H1 (cell line): ENCODE results near the gene UNC13D. TPM values are rescaled to one million over a fixed set of nuclear protein-coding genes. Genes with fewer than 3 reads are reported as not detected.
"Not testable (repeated sequence)": the region's sequence is repeated elsewhere in the genome, so short reads cannot be mapped to it uniquely, and the experiment has no call there.

ENCODE experiments used
- CTCF ChIA-PET: fragments of 300-600 bp; sonication (Branson Sonifier 250); formaldehyde crosslinking; loops from one replicate; lab custom pipeline; 2021; ENCODE audit not compliant: partially characterized antibody; lab: Charles Lee
- POLR2A ChIA-PET: fragments of 300-600 bp; sonication (Branson Sonifier 250); formaldehyde crosslinking; loops from one replicate; lab custom pipeline; 2021; ENCODE audit warnings: inconsistent platforms; ENCODE audit not compliant: partially characterized antibody; lab: Charles Lee
- DNase-seq, 2 experiments: peaks; one replicate each; pipeline versions ENCODE4 v3.0.0 to v3.0.0-alpha.2; 2010 to 2022; ENCODE audit warnings: low spot score in 2 of 2, low read depth in 1 of 2, mixed read lengths in 1 of 2
- FAIRE-seq: peaks from 2 replicates; lab custom pipeline; 2011; peaks lifted over from hg19 to GRCh38; lab: Jason Lieb, UNC
- H2AFZ ChIP-seq: 2 replicates; pipeline ENCODE4 v1.8.1; 2012; ENCODE audit warnings: low read length, inconsistent platforms
- H2AK5ac ChIP-seq: 2 replicates; pipeline ENCODE4 v1.6.1; 2013; ENCODE audit warnings: low read depth, low read length
- H2BK120ac ChIP-seq: replicated peaks from 2 replicates; pipeline ENCODE3; 2013; ENCODE audit warnings: low read depth, low read length, inconsistent platforms
- H2BK12ac ChIP-seq: 2 replicates; pipeline ENCODE4 v1.6.1; 2013; ENCODE audit warnings: low read depth, low read length
- H2BK15ac ChIP-seq: 2 replicates; pipeline ENCODE4 v1.6.1; 2013; ENCODE audit warnings: low read length
- H2BK20ac ChIP-seq: 2 replicates; pipeline ENCODE4 v1.6.1; 2013; ENCODE audit warnings: low read length
- H2BK5ac ChIP-seq: 2 replicates; pipeline ENCODE4 v1.6.1; 2013; ENCODE audit warnings: low read depth, low read length
- H3K14ac ChIP-seq: 2 replicates; pipeline ENCODE4 v1.6.1; 2013; ENCODE audit warnings: inconsistent platforms; ENCODE audit not compliant: insufficient read length
- H3K18ac ChIP-seq: 2 replicates; pipeline ENCODE4 v1.6.1; 2013; ENCODE audit warnings: low read length; ENCODE audit errors: extremely low read depth
- H3K23ac ChIP-seq: 2 replicates; pipeline ENCODE4 v1.6.1; 2013; ENCODE audit warnings: inconsistent platforms; ENCODE audit not compliant: insufficient read length
- H3K23me2 ChIP-seq: 2 replicates; pipeline ENCODE4 v1.6.1; 2013; ENCODE audit warnings: low read depth, low read length
- H3K27ac ChIP-seq: 2 replicates; pipeline ENCODE4 v1.6.1; 2011; ENCODE audit warnings: low read depth, low read length, inconsistent platforms
- H3K27me3 ChIP-seq, 4 experiments: replicated peaks in 1 of 4; 1 replicate in 1 of 4; 2 replicates in 3 of 4; pipeline versions ENCODE4 v1.6.1 to v1.8.1; 2011 to 2013; ENCODE audit warnings: low read length in 3 of 4, mild to moderate bottlenecking in 3 of 4, inconsistent platforms in 2 of 4, mixed read lengths in 2 of 4, moderate library complexity in 1 of 4; ENCODE audit not compliant: control insufficient read depth in 3 of 4, insufficient read depth in 3 of 4; ENCODE audit errors: extremely low read depth in 1 of 4
- H3K36me3 ChIP-seq, 4 experiments: 2 replicates each; pipeline versions ENCODE4 v1.6.1 to v1.8.1; 2011 to 2013; ENCODE audit warnings: mild to moderate bottlenecking in 4 of 4, low read length in 3 of 4, moderate library complexity in 2 of 4, control low read depth in 1 of 4, inconsistent platforms in 1 of 4; ENCODE audit not compliant: insufficient read depth in 4 of 4, control insufficient read depth in 2 of 4
- H3K4ac ChIP-seq: replicated peaks from 2 replicates; pipeline ENCODE3; 2013; ENCODE audit warnings: low read length, low read depth, mixed read lengths, inconsistent platforms; ENCODE audit not compliant: insufficient read length
- H3K4me1 ChIP-seq, 4 experiments: replicated peaks in 1 of 4; 1 replicate in 1 of 4; 2 replicates in 3 of 4; pipeline versions ENCODE4 v1.6.1 to v1.8.1; 2011 to 2013; ENCODE audit warnings: low read length in 3 of 4, inconsistent platforms in 2 of 4, mixed read lengths in 1 of 4; ENCODE audit not compliant: insufficient read depth in 4 of 4, control insufficient read depth in 3 of 4
- H3K4me2 ChIP-seq, 2 experiments: 2 replicates each; pipeline versions ENCODE4 v1.6.1 to v1.8.1; 2011 to 2013; ENCODE audit warnings: low read depth in 2 of 2, low read length in 2 of 2, control low read depth in 1 of 2, inconsistent platforms in 1 of 2, mild to moderate bottlenecking in 1 of 2; ENCODE audit not compliant: insufficient read depth in 1 of 2
- H3K4me3 ChIP-seq, 4 experiments: fragments of 200-600, 300-600 bp in 1 of 4; sonication (generic), shearing (Covaris generic), sonication (Bioruptor Twin) in 1 of 4; 2 replicates each; pipeline versions ENCODE4 v1.5.1 to v1.8.1; 2011 to 2016; ENCODE audit warnings: low read length in 4 of 4, low read depth in 3 of 4, control low read depth in 2 of 4, inconsistent platforms in 2 of 4, mild to moderate bottlenecking in 2 of 4, mixed read lengths in 1 of 4, moderate library complexity in 1 of 4; ENCODE audit not compliant: insufficient read depth in 2 of 4; ENCODE audit errors: extremely low read depth in 1 of 4
- H3K56ac ChIP-seq: replicated peaks from 2 replicates; pipeline ENCODE3; 2013; ENCODE audit warnings: low read depth, mild to moderate bottlenecking, mixed read lengths, low read length, inconsistent platforms; ENCODE audit not compliant: insufficient read length
- H3K79me1 ChIP-seq: 2 replicates; pipeline ENCODE4 v1.6.1; 2013; ENCODE audit warnings: low read depth, low read length, control low read depth
- H3K79me2 ChIP-seq, 2 experiments: 2 replicates each; pipeline versions ENCODE4 v1.6.1 to v1.8.1; 2012 to 2013; ENCODE audit warnings: low read length in 2 of 2, mild to moderate bottlenecking in 2 of 2, inconsistent platforms in 1 of 2; ENCODE audit not compliant: insufficient read depth in 2 of 2, control insufficient read depth in 1 of 2
- H3K9ac ChIP-seq, 4 experiments: replicated peaks in 1 of 4; 1 replicate in 1 of 4; 2 replicates in 3 of 4; pipeline versions ENCODE4 v1.6.1 to v1.8.1; 2011 to 2013; ENCODE audit warnings: low read depth in 3 of 4, low read length in 3 of 4, control low read depth in 2 of 4, mild to moderate bottlenecking in 2 of 4, moderate library complexity in 2 of 4, inconsistent platforms in 1 of 4; ENCODE audit errors: extremely low read depth in 1 of 4
- H3K9me3 ChIP-seq, 2 experiments: 2 replicates each; pipeline versions ENCODE4 v1.6.1 to v1.8.1; 2012 to 2013; ENCODE audit warnings: mild to moderate bottlenecking in 2 of 2, moderate library complexity in 2 of 2, control low read depth in 1 of 2, inconsistent platforms in 1 of 2, low read depth in 1 of 2, low read length in 1 of 2, mixed read lengths in 1 of 2; ENCODE audit not compliant: insufficient read depth in 2 of 2
- H4K20me1 ChIP-seq, 2 experiments: replicated peaks in 1 of 2; 2 replicates each; pipeline versions ENCODE3 to v1.8.1; 2011 to 2013; ENCODE audit warnings: inconsistent platforms in 2 of 2, low read length in 2 of 2, mild to moderate bottlenecking in 1 of 2; ENCODE audit not compliant: insufficient read depth in 2 of 2, control insufficient read depth in 1 of 2
- H4K5ac ChIP-seq: 2 replicates; pipeline ENCODE4 v1.6.1; 2013; ENCODE audit warnings: low read length, low read depth, mixed read lengths, inconsistent platforms; ENCODE audit not compliant: insufficient read length
- H4K8ac ChIP-seq: 2 replicates; pipeline ENCODE4 v1.8.0; 2013; ENCODE audit warnings: mild to moderate bottlenecking, moderate library complexity, low read length, inconsistent platforms; ENCODE audit not compliant: insufficient read depth; ENCODE audit errors: extremely low read depth
- H4K91ac ChIP-seq: replicated peaks from 2 replicates; pipeline ENCODE3; 2013; ENCODE audit warnings: low read length, mixed read lengths, inconsistent platforms; ENCODE audit not compliant: insufficient read length
- WGBS, 2 experiments: shearing (Covaris generic) in 1 of 2; methylation state at CpG; one replicate each; pipeline versions ENCODE4 v1.1.6 to v1.1.7; 2013 to 2015; ENCODE audit warnings: low lambda C conversion rate in 2 of 2, mixed read lengths in 2 of 2, inconsistent platforms in 1 of 2, low coverage in 1 of 2, missing lambda C conversion rate in 1 of 2; ENCODE audit not compliant: insufficient replicate concordance in 2 of 2, insufficient coverage in 1 of 2, insufficient read length in 1 of 2; ENCODE audit errors: extremely low coverage in 1 of 2, missing lambda C conversion rate in 1 of 2; 5-methylcytosine and 5-hydroxymethylcytosine counted together
- polyA plus RNA-seq, 7 experiments: library from polyadenylated mRNA; depleted of rRNA in 3 of 7; stranded (reverse) in 5 of 7; unstranded in 2 of 7; fragments of >200 nt in 5 of 7; fragments of 200-250 nt in 2 of 7; gene quantifications; 1 replicate in 5 of 7; 2 replicates in 1 of 7; 4 replicates in 1 of 7; pipeline versions ENCODE4 v1.2.1 to v1.2.3, GENCODE V29; 2011 to 2013; ENCODE audit warnings: missing spikeins in 2 of 7, mixed read lengths in 2 of 7
- total RNA-seq: library from RNA; stranded (reverse); fragmentation: NEBNext Ultra II Directional; extraction: Animal tissue kit (Norgen Biotek cat#: 25700); gene quantifications from 2 replicates; pipeline ENCODE4 v1.2.1, GENCODE V29; 2021

UNC13D gene
- total and polyA plus RNA-seq, 2 of the 8 experiments (the other 6 are each of a cell fraction or from before 2014, with no cell fraction given) = 3.6 to 8.4 TPM

GRCh38 chr17:75885860-75886259 lies 41.7 kb upstream of the UNC13D start:
- not testable (repeated sequence) for H3K36me3 ChIP-seq, H3K9me3 ChIP-seq, H3K4me3 ChIP-seq, H4K5ac ChIP-seq, H3K4me1 ChIP-seq, H4K91ac ChIP-seq, H3K23me2 ChIP-seq, H3K79me1 ChIP-seq, H2BK15ac ChIP-seq, H3K56ac ChIP-seq, FAIRE-seq, H4K20me1 ChIP-seq, H2BK12ac ChIP-seq, H2BK5ac ChIP-seq, H3K4me2 ChIP-seq, H3K18ac ChIP-seq, H2BK120ac ChIP-seq, H2AFZ ChIP-seq, H3K27me3 ChIP-seq, H3K9ac ChIP-seq, H3K14ac ChIP-seq, H2BK20ac ChIP-seq, H3K27ac ChIP-seq, H3K79me2 ChIP-seq, H4K8ac ChIP-seq, H3K4ac ChIP-seq, DNase-seq, H3K23ac ChIP-seq, H2AK5ac ChIP-seq
- ChIA-PET POLR2A (interaction anchor here (3.3 to 6.3 kb wide), 2 partner anchors 12 to 19 kb away, joined by 9 to 40 read pairs; partner anchors contain the start of genes MRPL38 and TRIM65), CTCF (interaction anchor here (0.6 to 51.3 kb wide), 7 partner anchors 8 to 488 kb away, joined by 3 to 885 read pairs (median 3); partner anchors contain the start of gene CDK3)
- 91% methylated on average over 9 of the region's 9 CpGs; no CpG with 5 or more reads in 1 of the 2 experiments for WGBS, 2 experiments
